AG10803 (cell line): ENCODE data around the gene THRB.

ENCODE experiments used
- DNase-seq: peaks from one replicate; pipeline ENCODE4 v3.0.0; 2010; ENCODE audit warnings: low read depth
- H3K4me3 ChIP-seq: 2 replicates; pipeline ENCODE4 v1.5.1; 2011; ENCODE audit warnings: mild to moderate bottlenecking, low read length, control low read depth
- TF ChIP-seq, protein P1 (sequence below): conservative IDR thresholded peaks from 2 replicates; pipeline ENCODE4 v1.5.1; 2011; ENCODE audit warnings: mild to moderate bottlenecking, low read length, control low read depth, inconsistent platforms

The THRB gene

DNA sequence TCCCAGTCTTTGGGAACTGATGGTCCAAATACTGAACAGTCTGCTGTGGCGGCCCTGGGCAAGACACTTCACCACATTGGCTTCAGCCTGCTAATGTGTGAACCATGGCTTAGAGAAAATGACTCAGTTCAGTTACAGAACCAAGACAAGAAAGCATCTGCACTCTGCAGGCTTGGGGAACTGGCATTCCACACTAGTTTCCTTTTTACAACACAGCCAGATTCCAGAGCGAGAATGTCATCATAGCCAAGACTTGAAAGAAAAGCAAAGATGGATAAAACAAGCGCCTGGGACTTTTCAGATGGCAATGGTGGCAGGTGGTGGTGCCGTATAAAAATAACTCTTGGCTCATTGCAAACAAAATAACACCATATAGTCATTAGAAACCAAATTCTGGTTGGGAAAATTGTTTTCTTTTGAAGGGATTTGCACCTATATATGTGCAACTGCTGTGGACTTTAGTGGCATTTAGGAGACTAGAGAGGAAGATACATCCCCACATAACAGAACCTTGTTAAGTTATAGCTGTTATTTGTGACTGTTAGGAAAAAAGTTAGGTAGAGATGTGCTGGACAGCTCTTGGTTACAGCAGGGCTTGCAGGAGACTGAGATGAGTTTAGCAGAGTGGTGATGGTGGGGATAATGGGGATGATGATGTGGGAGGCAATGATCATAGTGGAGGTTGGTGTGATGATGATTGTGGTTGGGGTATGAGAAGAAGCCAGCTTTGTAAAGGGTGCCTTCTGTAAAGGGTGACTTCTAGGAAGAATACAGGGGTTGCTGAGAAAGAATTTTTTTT, 273.6 kb downstream of the THRB start:
- H3K4me3 ChIP-seq, result no peak overlapping the region
- TF ChIP-seq, protein P1, sequence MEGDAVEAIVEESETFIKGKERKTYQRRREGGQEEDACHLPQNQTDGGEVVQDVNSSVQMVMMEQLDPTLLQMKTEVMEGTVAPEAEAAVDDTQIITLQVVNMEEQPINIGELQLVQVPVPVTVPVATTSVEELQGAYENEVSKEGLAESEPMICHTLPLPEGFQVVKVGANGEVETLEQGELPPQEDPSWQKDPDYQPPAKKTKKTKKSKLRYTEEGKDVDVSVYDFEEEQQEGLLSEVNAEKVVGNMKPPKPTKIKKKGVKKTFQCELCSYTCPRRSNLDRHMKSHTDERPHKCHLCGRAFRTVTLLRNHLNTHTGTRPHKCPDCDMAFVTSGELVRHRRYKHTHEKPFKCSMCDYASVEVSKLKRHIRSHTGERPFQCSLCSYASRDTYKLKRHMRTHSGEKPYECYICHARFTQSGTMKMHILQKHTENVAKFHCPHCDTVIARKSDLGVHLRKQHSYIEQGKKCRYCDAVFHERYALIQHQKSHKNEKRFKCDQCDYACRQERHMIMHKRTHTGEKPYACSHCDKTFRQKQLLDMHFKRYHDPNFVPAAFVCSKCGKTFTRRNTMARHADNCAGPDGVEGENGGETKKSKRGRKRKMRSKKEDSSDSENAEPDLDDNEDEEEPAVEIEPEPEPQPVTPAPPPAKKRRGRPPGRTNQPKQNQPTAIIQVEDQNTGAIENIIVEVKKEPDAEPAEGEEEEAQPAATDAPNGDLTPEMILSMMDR, result no peak
- DNase-seq, result peak; percentile 97

DNA sequence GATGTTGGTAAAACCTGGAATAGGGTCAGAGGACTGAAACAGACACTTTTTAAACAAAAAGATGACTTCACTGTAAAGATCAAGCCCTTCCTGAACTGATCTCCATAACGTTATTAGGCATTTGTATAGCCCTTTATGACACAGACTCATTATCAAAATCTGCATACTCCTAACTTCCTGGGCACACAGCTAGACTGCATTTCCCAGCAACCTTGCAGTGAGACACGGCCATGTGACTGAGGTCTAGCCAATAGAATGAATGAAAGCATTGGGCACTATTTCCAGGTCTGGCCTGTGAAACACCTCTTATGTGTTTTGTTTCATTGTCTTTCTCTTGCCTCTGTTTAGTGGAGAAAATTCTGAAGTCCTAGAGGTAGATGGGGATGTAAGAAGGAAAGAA, 279.1 kb downstream of the THRB start:
- TF ChIP-seq, protein P1, result no peak
- DNase-seq, result no peak

DNA sequence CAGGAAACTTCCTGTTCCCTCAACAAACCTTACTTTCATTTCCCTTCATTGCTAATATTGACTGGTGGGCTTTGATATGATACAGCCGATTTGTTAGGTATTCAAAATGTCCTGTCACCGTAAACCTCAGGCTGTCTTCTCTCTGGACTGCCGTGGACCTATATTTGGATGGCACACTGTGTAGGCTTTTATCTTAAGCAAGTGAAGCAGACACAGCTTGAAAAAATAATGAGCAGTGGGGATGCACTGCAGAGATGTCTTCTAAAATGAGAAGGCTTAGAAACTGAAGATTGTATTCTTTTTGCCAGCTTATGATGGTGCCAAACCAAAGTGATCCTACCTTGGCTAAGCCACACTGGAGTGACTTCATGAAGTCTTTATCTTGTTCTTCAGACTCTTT, 283.3 kb downstream of the THRB start:
- TF ChIP-seq, protein P1, result no peak
- DNase-seq, result no peak
- no peak overlapping the region for H3K4me3 ChIP-seq

More for the DNA sequence above, 279.1 kb downstream of the THRB start:
- H3K4me3 ChIP-seq, result no peak overlapping the region

DNA sequence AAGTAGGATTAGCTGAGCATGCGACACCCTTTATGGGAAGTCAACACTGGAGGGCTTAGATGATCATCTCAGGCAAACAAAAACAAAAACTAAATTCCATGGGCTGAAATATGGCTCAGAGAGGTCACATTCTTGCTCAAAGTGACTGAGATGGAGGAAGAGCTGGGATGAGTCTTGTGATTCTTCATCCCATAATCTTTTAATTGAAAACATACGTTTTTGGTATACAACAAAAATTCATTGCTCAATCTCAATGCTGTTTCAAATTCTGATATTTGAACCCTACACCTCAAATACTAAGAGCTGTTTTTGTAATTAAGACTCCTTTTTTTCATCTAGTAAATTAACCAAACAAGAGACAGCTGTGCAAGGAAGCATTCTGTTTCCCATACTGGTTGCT, 292.6 kb downstream of the THRB start:
- TF ChIP-seq, protein P1, result no peak
- H3K4me3 ChIP-seq, result no peak overlapping the region
- peak; percentile 84 for DNase-seq

DNA sequence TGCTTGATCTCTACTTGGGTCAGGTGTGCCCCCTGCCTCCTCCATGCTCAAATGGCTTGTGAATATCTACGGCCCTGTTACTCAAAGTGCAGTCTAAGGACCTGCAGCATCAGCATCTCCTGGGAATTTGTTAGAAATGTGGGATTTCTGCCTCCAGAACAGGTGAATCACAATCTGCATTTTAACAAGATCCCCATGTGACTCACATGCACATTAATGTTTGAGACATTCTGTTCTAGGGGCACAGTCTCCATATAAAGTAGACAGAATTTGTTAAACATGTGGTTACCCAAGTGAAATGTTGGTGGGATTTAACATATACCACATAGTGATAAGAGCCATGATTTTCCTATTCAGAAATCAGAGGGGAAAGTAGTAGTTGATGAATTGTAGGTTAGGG, 293.3 kb downstream of the THRB start:
- no peak for DNase-seq
- TF ChIP-seq, protein P1, result no peak
- H3K4me3 ChIP-seq, result no peak overlapping the region

DNA sequence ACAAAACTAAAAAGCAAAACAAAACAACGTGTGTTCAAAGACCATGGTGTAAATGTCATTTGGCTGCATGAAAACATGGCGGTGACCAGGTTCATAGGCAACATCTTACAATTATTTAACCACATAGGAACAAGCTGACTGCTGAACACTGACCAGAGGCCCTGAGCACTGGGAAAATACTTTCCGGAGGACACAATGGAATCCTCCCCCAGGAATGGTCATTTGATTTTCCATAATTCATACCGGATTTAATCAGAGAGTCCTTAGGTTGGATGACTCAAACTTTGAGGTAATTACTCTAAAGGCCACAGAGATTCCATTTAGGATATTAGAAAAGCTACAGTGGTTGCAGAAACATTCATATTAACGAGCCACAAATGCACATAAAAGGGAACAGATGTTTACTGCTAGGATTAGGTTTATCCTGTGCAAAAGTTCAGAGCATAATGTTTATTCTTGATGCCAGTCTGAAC, 294.8 kb downstream of the THRB start:
- TF ChIP-seq, protein P1, result no peak
- DNase-seq, result peak; percentile 85
- H3K4me3 ChIP-seq, result no peak overlapping the region

DNA sequence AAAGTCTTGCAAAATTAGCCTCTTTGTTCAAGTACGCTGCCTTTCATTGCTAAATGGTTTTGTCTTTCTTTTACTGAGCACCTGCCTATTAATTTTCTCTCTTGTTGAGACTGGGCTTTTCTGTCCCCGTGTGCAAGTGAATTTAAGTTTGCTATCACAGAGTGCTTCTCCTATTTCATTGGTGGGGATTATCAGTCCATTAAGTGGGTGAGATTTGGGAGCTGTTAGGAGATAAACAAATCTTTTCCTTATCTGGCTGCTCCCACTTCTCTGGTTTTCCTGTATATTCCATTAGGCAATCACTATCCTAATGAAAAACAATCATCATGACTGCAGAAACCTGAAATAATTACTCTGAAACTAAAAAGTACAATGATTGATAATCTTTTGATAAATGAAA, 295.4 kb downstream of the THRB start:
- H3K4me3 ChIP-seq, result no peak overlapping the region
- TF ChIP-seq, protein P1, result no peak
- no peak for DNase-seq
